Fibroblast of villous mesenchyme (primary cell): ENCODE results near the gene HOXA1. TPM values are rescaled to one million over a fixed set of nuclear protein-coding genes. Genes with fewer than 3 reads are reported as not detected.
A peak's percentile ranks its signal among the peaks of the same experiment; 100 is the strongest.

ENCODE experiments used
- DNase-seq: peaks from one replicate; pipeline ENCODE4 v3.0.0-alpha.2; 2010; ENCODE audit warnings: low read depth
- H3K4me3 ChIP-seq: 2 replicates; pipeline ENCODE4 v1.5.1; 2011; ENCODE audit warnings: low read depth, mild to moderate bottlenecking, low read length
- total RNA-seq: library from RNA; depleted of rRNA; stranded (reverse); fragments of >200 nt; gene quantifications from 2 replicates; pipeline ENCODE4 v1.2.3, GENCODE V29; 2012
- TF ChIP-seq, protein P1 (sequence below): IDR thresholded peaks from 2 replicates; pipeline ENCODE4 v1.5.1; 2012; ENCODE audit warnings: low read depth, mild to moderate bottlenecking, low read length; ENCODE audit not compliant: insufficient read depth

HOXA1 gene
- total RNA-seq, 1 donor: 0.43 TPM

DNA sequence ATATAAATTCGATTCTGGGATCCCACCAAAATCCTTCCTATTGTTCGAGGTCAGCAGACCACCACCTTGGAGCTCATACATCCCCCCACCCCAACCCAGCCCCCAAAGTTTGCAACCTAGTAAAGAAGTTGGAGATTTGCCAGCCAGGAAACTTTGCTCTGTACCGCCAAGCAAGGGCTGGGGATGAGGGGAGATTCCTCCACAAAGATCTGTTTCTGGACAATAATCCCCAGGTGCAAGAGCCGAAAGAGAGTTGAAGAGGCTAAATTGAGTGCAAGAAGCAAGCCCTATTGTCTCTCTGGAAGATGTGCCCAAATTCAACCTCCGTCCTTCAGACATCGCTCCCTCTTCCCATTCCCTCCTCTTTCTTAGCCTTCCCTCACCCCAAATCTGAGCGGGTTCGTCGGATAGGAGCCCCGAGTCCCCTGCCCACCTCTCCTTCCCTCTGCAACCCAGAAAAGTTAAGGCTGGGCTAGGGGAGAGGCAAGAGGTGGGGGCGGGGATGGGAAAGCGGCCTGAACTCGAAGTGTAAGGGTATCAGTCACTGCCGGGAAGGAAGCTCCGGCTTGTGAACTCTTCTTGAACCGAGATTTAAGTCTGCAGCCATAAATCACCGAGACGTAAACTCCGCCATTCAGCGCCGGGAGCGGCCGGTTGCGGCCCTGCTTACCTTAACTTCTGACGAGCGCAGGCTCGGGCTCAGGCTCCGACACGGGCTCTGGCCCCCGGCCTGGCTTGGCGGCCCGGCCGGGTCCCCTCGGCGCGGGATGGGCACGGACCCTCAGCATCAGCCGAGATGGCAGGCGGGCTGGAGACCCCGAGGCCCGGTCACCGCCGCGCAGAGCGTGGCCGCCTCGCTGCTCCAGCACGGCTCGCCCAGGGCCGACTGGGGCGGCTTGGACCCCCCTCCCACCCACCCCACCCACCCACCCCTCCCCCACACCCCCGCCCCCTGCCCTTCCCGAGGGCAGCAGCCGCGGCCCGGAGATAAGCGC lies 17.5 kb upstream of the HOXA1 start:
- TF ChIP-seq, protein P1, sequence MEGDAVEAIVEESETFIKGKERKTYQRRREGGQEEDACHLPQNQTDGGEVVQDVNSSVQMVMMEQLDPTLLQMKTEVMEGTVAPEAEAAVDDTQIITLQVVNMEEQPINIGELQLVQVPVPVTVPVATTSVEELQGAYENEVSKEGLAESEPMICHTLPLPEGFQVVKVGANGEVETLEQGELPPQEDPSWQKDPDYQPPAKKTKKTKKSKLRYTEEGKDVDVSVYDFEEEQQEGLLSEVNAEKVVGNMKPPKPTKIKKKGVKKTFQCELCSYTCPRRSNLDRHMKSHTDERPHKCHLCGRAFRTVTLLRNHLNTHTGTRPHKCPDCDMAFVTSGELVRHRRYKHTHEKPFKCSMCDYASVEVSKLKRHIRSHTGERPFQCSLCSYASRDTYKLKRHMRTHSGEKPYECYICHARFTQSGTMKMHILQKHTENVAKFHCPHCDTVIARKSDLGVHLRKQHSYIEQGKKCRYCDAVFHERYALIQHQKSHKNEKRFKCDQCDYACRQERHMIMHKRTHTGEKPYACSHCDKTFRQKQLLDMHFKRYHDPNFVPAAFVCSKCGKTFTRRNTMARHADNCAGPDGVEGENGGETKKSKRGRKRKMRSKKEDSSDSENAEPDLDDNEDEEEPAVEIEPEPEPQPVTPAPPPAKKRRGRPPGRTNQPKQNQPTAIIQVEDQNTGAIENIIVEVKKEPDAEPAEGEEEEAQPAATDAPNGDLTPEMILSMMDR: no peak
- DNase-seq: peak; percentile 86
- peak overlapping the region; percentile 38 for H3K4me3 ChIP-seq

DNA sequence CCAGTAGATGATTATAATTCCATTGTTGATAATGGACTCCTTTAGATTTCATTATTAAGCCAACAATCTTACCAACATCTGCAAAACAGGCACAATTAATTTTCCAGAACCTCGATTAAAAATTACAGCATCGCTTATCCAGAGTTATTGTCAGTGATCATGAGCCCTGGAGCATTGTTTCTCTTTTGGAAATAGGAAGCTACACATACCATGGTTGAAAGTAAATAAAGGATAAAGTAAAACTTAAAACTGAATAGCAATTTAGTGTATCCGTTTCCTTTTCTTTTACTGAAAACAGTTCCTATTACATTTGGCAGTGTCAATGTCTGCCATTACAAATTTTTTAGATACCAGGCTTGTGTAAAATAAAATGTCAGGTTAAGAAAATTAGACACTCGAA lies 16.6 kb upstream of the HOXA1 start:
- no peak for DNase-seq
- TF ChIP-seq, protein P1: no peak
- no peak overlapping the region for H3K4me3 ChIP-seq

DNA sequence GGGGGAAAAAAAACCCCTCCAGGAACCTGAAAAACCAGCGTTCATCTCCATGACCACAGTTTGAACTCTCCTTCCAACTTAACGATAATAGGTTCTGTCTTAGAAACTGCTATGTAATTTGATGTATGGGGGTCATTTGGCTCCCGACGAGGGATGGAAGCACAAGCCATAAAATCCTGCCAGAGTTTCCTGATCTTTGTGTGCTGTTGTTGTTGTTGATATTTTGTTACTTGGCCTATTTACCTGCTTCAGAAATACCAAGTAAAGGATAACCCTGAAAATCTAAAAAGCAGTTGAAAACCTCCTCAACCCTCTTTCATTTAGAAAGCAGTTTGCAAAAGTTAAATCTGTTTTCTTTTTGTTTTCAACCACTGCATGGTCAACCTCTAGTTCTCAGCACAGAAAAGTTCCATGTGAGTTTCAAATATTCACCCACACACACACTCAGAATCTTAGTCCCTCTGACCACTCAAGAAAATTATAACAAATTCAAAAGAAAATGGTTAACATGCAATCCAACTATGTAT lies 16.0 kb upstream of the HOXA1 start:
- TF ChIP-seq, protein P1: no peak
- no peak overlapping the region for H3K4me3 ChIP-seq
- no peak for DNase-seq

DNA sequence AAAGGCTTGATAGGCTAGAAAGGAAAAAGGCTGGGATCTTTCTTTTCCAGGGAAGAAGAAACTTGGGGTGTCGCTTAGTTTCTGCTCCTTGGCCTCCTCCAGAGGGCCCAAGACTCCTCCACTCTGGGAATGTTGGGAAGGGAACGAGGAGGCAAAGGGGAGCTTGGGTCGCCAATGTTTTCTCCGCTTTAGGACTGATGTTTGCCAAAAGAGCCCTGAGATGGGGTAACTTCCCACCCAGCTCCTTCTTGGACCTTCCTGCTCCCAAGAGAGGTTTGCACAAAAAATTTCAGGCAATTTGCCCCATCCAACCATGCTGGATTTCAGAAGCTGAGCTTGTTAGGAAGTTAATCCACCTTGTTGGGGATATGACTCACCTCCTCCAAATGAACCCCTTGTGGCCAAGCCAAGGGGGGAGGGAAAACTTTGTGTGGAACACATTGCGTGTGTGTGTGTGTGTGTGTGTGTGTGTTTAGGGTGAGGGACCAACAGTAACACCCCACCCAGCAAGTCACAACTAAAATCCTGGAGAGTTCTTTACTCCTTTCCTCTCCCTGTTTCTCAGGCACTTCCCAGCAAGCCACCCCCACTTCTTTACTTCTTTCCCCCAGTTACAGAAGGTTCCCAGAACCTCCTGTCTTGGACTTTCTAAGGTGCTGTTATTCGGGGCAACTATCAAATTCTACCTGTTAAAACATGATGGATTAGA lies 15.4 kb upstream of the HOXA1 start:
- no peak overlapping the region for H3K4me3 ChIP-seq
- peak; percentile 65 for DNase-seq
- TF ChIP-seq, protein P1: no peak

DNA sequence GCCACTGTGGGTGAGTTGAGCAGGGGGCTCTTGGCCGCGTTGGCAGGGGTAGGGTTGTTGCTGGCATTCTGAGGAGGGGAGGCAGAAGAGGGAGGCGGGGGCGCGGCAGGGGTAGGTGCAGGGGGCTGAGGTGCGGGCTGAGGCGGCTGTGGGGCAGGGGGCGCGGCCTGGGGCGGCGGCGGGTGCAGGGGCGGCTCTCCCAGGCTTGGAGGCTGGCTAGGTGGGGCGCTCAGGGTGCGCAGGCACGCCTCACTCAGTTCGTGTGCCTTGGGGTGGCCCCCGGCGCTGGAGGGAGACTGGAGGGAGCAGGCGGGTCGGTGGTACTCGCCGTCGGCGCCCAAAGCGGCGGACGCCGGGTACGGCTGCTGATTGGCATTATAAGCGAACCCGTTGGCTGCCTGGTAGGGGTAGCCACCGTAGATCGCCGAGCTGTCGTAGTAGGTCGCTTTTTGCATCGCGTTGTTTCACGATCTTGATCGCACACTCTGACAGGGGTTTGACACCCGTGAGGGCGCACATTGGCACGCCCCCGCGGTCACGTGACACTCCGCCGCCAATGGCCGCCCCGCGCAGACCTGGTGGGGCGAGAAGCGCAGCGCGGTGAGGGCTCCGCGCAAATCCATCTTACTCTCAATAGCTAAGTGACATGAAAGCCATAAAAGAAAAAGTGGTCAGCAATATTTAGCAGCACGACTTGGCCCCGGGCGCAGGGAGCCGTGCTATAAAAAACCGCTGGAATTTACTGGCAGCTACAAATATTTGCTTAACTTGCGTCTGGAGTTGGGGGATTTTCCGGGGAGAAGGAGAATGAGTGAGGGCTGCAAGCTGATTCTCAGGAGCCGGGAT lies 14.6 kb upstream of the HOXA1 start:
- peak; percentile 87 for DNase-seq
- TF ChIP-seq, protein P1: no peak
- no peak overlapping the region for H3K4me3 ChIP-seq

DNA sequence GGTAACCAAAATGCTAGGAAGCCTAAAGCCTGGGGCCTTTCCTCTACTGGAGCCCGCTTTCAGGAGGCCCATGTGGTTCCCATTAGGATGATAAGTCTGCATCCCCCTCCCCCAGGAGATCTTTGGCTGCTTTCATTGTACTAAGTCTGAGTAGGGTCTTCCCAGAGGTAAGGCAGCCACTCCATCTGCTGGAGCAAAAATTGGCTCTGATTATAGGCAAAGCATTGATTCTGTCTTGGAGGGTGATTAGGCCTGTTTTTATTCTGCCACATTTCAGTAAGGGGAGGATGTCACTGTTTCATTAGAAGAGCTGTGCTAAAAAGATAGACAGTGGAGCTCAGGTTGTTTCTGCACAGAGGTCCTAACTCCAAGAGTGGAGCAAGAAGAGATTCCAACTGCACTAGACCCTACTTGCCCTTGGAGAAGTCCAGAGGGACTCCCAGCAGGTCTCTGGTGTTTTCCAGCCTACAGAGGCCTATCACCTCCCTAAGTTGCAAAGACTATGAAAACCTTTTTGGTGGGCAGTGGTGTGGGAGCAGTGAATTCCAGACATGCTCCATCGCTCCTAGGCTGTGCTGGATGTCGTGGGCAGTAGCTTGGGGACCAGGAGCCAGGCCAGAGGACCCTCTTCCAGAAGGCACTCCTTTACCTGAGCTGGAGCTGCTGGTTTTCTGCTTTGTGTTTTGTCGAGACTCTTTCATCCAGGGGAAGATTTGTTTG lies 13.8 kb upstream of the HOXA1 start:
- H3K4me3 ChIP-seq: no peak overlapping the region
- no peak for DNase-seq
- TF ChIP-seq, protein P1: no peak
